Right lobe of liver (tissue), 6 donors: ENCODE results near the gene KHNYN. TPM values are rescaled to one million over a fixed set of nuclear protein-coding genes. Genes with fewer than 3 reads are reported as not detected.

Experiments
- ATAC-seq, 4 donors: fragments of 200-7000 bp; cut with Tn5 transposase; one replicate each; pipeline ENCODE4 v1.9.1; 2020; ENCODE audit warnings: mild to moderate bottlenecking in 4 of 4, moderate library complexity in 4 of 4
- DNase-seq, 3 donors: peaks; one replicate each; pipeline ENCODE4 v3.0.0-alpha.2; 2020
- H3K27ac ChIP-seq, 3 donors: fragments of 200-600 bp; one replicate each; pipeline ENCODE4 v1.8.0; 2022
- H3K27me3 ChIP-seq, 2 donors: fragments of 200-600 bp; one replicate each; pipeline ENCODE4 v1.8.0; 2022
- H3K36me3 ChIP-seq, 4 donors: fragments of 200-600 bp; sonication (generic) in 1 of 4; one replicate each; pipeline versions ENCODE4 v1.5.1 to v1.8.0; 2017 to 2022; ENCODE audit warnings: control low read depth in 1 of 4
- H3K4me1 ChIP-seq, 4 donors: fragments of 200-600 bp; sonication (generic) in 1 of 4; one replicate each; pipeline versions ENCODE4 v1.5.1 to v1.8.0; 2017 to 2022; ENCODE audit warnings: control low read depth in 1 of 4
- H3K4me3 ChIP-seq, 3 donors: fragments of 200-600 bp; one replicate each; pipeline ENCODE4 v1.8.0; 2022
- H3K9me3 ChIP-seq, 4 donors: fragments of 200-600 bp; sonication (generic) in 1 of 4; one replicate each; pipeline versions ENCODE4 v1.5.1 to v1.8.0; 2017 to 2022; ENCODE audit warnings: control low read depth in 1 of 4
- CTCF ChIP-seq, 4 donors: fragments of 200-600 bp in 3 of 4; fragments of 450-650 bp in 1 of 4; IDR thresholded peaks; one replicate each; pipeline versions ENCODE4 v1.5.1 to v1.8.0; 2016 to 2022; ENCODE audit warnings: antibody characterized with exemption in 4 of 4, mild to moderate bottlenecking in 2 of 4
- POLR2A ChIP-seq: fragments of 450-650 bp; IDR thresholded peaks from one replicate; pipeline ENCODE4 v1.6.1; 2017; ENCODE audit warnings: antibody characterized with exemption, mild to moderate bottlenecking
- WGBS: methylation state at CpG from one replicate; pipeline ENCODE4 v1.1.6; 2018; ENCODE audit warnings: low coverage, low lambda C conversion rate; ENCODE audit not compliant: insufficient coverage; ENCODE audit errors: missing lambda C conversion rate; 5-methylcytosine and 5-hydroxymethylcytosine counted together
- intact Hi-C, 2 donors: fragments of 100-400 bp; cut with DNase I; formaldehyde crosslinking; loops; one replicate each; pipeline versions ENCODE4 v1.11.2 to v1.14.1; 2022
- total RNA-seq, 6 experiments: library from RNA; depleted of rRNA in 2 of 6; stranded (reverse); fragments of >200 nt in 2 of 6; fragmentation: NEBNext Ultra II Directional in 3 of 6; extraction: Animal tissue kit (Norgen Biotek cat#: 25700) in 3 of 6; gene quantifications; one replicate each; pipeline versions ENCODE4 v1.1.0 to v1.2.4, GENCODE V29; 2016 to 2023
- donor health status: DM: no; HTN: yes; CAD: no.
- donor health status: DM: no; HTN: no; CAD: no.
- donor health status: DM: no; HTN: no; CAD: no.
- donor health status: DM: no; HTN: yes; CAD: no.
- donor health status: DM: no; HTN: yes; CAD: no.

The KHNYN gene
- total RNA-seq, 6 experiments from 2014 or later, result 19.6 to 24.9 (median 21.4) TPM

DNA sequence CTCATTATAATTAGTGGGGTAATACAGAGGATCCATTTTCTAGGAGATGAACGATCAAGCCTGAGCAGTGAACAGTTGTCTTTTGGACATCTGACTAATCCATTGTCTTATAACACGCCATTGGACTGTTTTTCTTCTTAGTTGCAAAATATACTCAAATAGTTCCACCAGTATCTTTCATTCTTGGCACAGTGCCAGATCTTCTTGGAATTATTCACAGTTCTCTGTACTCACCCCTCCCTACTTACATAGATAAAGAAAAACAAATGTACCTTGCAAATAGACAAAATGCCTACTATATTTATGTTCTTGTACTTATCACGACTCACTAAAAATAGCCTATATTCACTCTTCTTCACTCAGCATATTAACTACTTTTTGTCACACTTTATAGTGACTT, 4.0 kb upstream of the KHNYN start:
- intact Hi-C loops, result no loop called here
- Histone ChIP-seq H3K27ac (peak overlapping the region in 2 of 3 donors; percentile 54 to 76), H3K4me3 (no peak overlapping the region), H3K27me3 (no peaks in the 10 kb centered on the region), H3K36me3 (no peaks in the 10 kb centered on the region), H3K9me3 (no peaks in the 10 kb centered on the region), H3K4me1 (peaks cover 0 to 48% (median 19%) of the 10 kb centered on the region in 4 donors)
- TF ChIP-seq CTCF (IDR thresholded peaks at IDR 0.05), result no peak
- TF ChIP-seq POLR2A, result no peak
- no peak for DNase-seq
- 27% methylated on average over 3 of the region's 3 CpGs for WGBS
- peak in 1 of 4 donors; percentile 1 for ATAC-seq

GRCh38 chr14:24426150-24426911, 3.4 kb upstream of the KHNYN start:
- Histone ChIP-seq H3K27me3 (no peaks in the 10 kb centered on the region), H3K36me3 (no peaks in the 10 kb centered on the region), H3K4me3 (no peak overlapping the region), H3K27ac (peak overlapping the region in 2 of 3 donors; percentile 54 to 76), H3K9me3 (no peaks in the 10 kb centered on the region), H3K4me1 (peaks cover 0 to 54% (median 20%) of the 10 kb centered on the region in 4 donors)
- no peak for ATAC-seq
- WGBS, result 57% methylated on average over 2 of the region's 2 CpGs
- TF ChIP-seq CTCF (IDR thresholded peaks at IDR 0.05) (no peak), POLR2A (no peak)
- intact Hi-C loops, result no loop called here
- DNase-seq, result no peak

DNA sequence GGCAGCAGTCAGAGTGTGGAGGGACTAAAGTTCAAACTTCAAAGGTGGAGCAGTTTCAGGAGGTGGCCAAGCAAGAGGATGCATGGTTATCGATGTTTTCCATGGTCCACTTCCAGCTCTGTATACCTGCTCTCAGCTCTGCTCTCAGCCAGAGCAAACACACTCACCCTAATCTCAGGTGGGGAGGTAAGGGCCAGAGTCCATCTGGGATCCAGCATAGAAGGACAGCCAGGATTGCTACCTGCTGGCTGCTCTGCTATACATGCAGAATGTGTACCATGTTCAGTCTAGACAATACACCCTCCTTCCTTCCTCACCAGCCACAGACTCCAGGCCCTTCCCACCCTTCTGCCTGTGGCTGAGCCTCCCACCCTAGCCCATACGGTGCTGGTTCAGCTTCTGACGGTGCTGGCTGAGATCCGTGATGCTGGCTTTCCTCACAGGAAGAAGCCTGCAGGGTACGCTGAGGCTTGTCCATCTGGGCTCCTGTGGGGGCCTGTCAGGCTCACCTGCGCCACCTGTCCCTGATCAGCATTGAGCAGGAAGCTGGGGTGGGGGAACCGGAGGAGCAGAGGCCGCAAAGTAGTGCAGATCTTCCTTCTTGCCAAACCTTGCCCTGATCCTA, 2.7 kb upstream of the KHNYN start:
- no peak overlapping the region for H3K4me3 ChIP-seq
- WGBS, result 33% methylated on average over 3 of the region's 8 CpGs

DNA sequence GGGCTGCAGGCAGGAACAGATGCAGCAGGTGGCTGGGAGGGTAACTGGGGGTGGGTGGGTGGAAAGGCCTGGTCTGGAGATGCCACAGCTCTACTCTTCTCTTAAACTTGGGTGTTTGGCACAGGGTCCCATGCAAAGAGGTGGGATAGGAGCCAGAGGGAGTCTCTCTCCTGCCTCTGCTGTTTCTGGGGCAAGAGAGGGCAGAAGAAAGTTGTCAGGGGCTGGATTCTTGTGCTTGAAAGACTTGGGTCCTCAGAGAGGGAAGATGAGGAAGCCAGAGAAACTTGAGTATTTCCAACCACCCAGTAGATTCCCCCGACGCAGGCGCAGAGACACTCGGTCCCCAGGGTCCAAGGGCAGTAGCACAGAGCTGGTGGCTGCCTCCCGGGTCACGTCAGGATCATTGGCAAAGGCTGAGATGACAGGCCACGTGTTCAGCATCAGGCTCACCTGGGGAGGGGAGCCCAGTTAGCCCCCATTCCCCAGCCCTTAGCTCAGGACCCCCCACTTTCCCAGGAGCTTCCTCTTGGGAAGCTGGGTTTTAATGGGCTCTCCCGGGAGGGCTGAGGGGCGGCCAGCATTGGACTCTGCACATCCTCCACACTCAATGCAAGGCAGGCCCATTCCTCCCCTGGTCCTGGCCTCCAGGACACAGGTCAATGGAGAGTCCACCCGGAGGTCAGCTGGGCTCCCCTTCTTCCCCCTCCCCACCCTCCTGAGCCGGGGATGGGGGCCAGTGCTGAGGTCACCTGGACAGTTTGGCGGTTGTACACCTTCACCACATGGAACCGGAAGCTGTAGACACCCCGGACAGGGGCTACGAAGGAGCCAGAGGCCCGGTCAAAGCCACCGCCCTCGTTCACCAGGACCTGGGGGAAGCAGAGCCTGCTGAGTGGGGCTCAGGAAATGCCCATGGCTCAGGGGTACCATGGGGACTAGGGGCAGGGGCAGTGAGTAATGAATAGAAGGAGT, 1.9 kb upstream of the KHNYN start:
- ATAC-seq, result peak in 1 of 4 donors; percentile 6
- no peaks in the 10 kb centered on the region for H3K27me3 ChIP-seq
- TF ChIP-seq POLR2A (no peak), CTCF (IDR thresholded peaks at IDR 0.05) (no peak)

More for the DNA sequence above, 2.7 kb upstream of the KHNYN start:
- H3K27me3 ChIP-seq, result no peaks in the 10 kb centered on the region
- peaks cover 0 to under 1% (median 0%) of the 10 kb centered on the region in 4 donors for H3K36me3 ChIP-seq
- no peaks in the 10 kb centered on the region for H3K9me3 ChIP-seq
- peak; percentile 43 to 90 (median 79) for DNase-seq
- intact Hi-C loops, result no loop called here
- peak overlapping the region in 2 of 3 donors; percentile 67 to 76 for H3K27ac ChIP-seq
- H3K4me1 ChIP-seq, result peaks cover 0 to 61% (median 24%) of the 10 kb centered on the region in 4 donors
- no peak for TF ChIP-seq POLR2A
- peak; percentile 54 to 76 (median 70) for ATAC-seq

More for the DNA sequence above, 1.9 kb upstream of the KHNYN start:
- WGBS, result 41% methylated on average over 7 of the region's 18 CpGs
- H3K9me3 ChIP-seq, result no peaks in the 10 kb centered on the region
- peak; percentile 34 to 84 (median 80) for DNase-seq
- H3K27ac ChIP-seq, result peak overlapping the region in 2 of 3 donors; percentile 67 to 76
- peaks cover 0 to 62% (median 24%) of the 10 kb centered on the region in 4 donors for H3K4me1 ChIP-seq
- peaks cover 0 to 9% (median 4%) of the 10 kb centered on the region in 4 donors for H3K36me3 ChIP-seq
- H3K4me3 ChIP-seq, result no peak overlapping the region
- intact Hi-C loops, result no loop called here
